Measurements from ENCODE around the gene EIF3A.
A peak's percentile ranks its signal among the peaks of the same experiment; 100 is the strongest.
"Not testable (repeated sequence)": the region's sequence is repeated elsewhere in the genome, so short reads cannot be mapped to it uniquely, and the experiment has no call there.

EIF3A gene

GRCh38 chr10:119080521-119081259 is at the start of gene EIF3A:
Gene EIF3A, minus strand, starts transcription at chr10:119080817. Its CDS starts 141 bp downstream, at chr10:119080676.
- DNase-seq, result peak; percentile 50

GRCh38 chr10:119129721-119130120 is 49.1 kb upstream of the EIF3A start:
- no peak for DNase-seq

- DNase-seq, result no peak
Measured at GRCh38 chr10:119125942-119126341, 45.3 kb upstream of the EIF3A start.

GRCh38 chr10:119120875-119121274 is 40.3 kb upstream of the EIF3A start:
- DNase-seq, result no peak

- DNase-seq, result no peak
Measured at GRCh38 chr10:119120413-119120867, 39.8 kb upstream of the EIF3A start.

GRCh38 chr10:119119400-119119799 is 38.8 kb upstream of the EIF3A start:
- no peak for DNase-seq

GRCh38 chr10:119118231-119118630 is 37.6 kb upstream of the EIF3A start:
- no peak for DNase-seq

- DNase-seq, result no peak
Measured at GRCh38 chr10:119116326-119116951, 35.8 kb upstream of the EIF3A start.

- no peak for DNase-seq
Measured at GRCh38 chr10:119115926-119116325, 35.3 kb upstream of the EIF3A start.

- DNase-seq, result no peak
Measured at GRCh38 chr10:119113751-119114732, 33.4 kb upstream of the EIF3A start.

GRCh38 chr10:119112056-119112455 is 31.4 kb upstream of the EIF3A start:
- DNase-seq, result no peak

- not testable (repeated sequence) for DNase-seq
Measured at GRCh38 chr10:119107771-119108170, 27.2 kb upstream of the EIF3A start.

GRCh38 chr10:119107106-119107505 is 26.5 kb upstream of the EIF3A start:
- not testable (repeated sequence) for DNase-seq

GRCh38 chr10:119105899-119106298 is 25.3 kb upstream of the EIF3A start:
- not testable (repeated sequence) for DNase-seq

- no peak for DNase-seq
Measured at GRCh38 chr10:119105155-119105554, 24.5 kb upstream of the EIF3A start.

- DNase-seq, result no peak
Measured at GRCh38 chr10:119104654-119105015, 24.0 kb upstream of the EIF3A start.

- DNase-seq, result no peak
Measured at GRCh38 chr10:119103903-119104653, 23.5 kb upstream of the EIF3A start, which contains the start of gene DENND10. Gene DENND10, plus strand, starts transcription at chr10:119104113. Its CDS starts 30 bp downstream, at chr10:119104143.

GRCh38 chr10:119103241-119103902 is 22.8 kb upstream of the EIF3A start:
- no peak for DNase-seq

GRCh38 chr10:119101366-119102098 is 20.9 kb upstream of the EIF3A start:
- DNase-seq, result peak; percentile 28

GRCh38 chr10:119100434-119101238 is 20.0 kb upstream of the EIF3A start:
- no peak for DNase-seq
